ENCODE data around the gene LRRC1. TPM values are rescaled to one million over a fixed set of nuclear protein-coding genes. Genes with fewer than 3 reads are reported as not detected.

The LRRC1 gene
- total and polyA plus RNA-seq, 2 donors (not counting 3 experiments of a cell fraction or from before 2014, with no cell fraction given): 5.6 to 11.7 TPM

DNA sequence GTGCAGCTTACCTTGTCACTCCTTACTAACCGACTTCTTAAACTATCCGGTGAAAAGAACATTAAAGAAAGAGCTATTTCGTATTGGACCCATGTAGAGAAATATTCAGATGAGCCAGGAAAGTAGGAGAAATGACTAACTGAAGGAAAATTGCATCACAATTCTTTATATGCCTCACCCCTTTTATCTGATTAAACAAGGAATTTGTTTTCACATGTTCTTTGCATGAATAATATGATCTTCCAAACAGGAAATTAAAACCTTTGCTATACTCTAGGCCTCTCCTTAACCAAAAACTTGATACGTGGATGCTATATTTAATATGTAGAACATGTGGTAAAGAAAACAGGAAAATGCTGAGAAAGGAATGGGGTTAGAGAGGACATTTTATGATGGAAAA lies 41.9 kb upstream of the LRRC1 start:
- peak overlapping the region; percentile 75 for H3K27ac ChIP-seq (ENCODE audit: insufficient read depth, low read depth, low read length)
- DNase-seq (ENCODE audit: low read depth, low spot score) (peak; percentile 50), FAIRE-seq (peak; percentile 59)
- TF ChIP-seq JUN (IDR thresholded peaks at IDR 0.05; ENCODE audit: borderline replicate concordance, insufficient read depth, insufficient read length, low read depth) (peak; percentile 34), FOS (IDR thresholded peaks at IDR 0.05; ENCODE audit: borderline replicate concordance, insufficient read depth, low read length) (peak; percentile 53), POLR2A (IDR thresholded peaks at IDR 0.05; ENCODE audit: low read depth, low read length) (no peak), POLR2AphosphoS5 (IDR thresholded peaks at IDR 0.05; ENCODE audit: insufficient read depth, low read depth, low read length) (no peak), EZH2 (IDR thresholded peaks at IDR 0.05; ENCODE audit: borderline replicate concordance, low read depth, low read length, severe bottlenecking) (no peak), GATA2 (IDR thresholded peaks at IDR 0.05; ENCODE audit: insufficient read depth, insufficient read length, low read depth, low read length) (peak; percentile 58), MYC (IDR thresholded peaks at IDR 0.05; ENCODE audit: low read depth, low read length) (no peak)
- TF ChIP-seq, protein P1, sequence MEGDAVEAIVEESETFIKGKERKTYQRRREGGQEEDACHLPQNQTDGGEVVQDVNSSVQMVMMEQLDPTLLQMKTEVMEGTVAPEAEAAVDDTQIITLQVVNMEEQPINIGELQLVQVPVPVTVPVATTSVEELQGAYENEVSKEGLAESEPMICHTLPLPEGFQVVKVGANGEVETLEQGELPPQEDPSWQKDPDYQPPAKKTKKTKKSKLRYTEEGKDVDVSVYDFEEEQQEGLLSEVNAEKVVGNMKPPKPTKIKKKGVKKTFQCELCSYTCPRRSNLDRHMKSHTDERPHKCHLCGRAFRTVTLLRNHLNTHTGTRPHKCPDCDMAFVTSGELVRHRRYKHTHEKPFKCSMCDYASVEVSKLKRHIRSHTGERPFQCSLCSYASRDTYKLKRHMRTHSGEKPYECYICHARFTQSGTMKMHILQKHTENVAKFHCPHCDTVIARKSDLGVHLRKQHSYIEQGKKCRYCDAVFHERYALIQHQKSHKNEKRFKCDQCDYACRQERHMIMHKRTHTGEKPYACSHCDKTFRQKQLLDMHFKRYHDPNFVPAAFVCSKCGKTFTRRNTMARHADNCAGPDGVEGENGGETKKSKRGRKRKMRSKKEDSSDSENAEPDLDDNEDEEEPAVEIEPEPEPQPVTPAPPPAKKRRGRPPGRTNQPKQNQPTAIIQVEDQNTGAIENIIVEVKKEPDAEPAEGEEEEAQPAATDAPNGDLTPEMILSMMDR (IDR thresholded peaks at IDR 0.05; ENCODE audit: extremely low read depth in 1 of 2, insufficient read depth in 1 of 2, low read depth in 1 of 2, low read length in 2 of 2): no peak
- TF ChIP-seq, protein P2, sequence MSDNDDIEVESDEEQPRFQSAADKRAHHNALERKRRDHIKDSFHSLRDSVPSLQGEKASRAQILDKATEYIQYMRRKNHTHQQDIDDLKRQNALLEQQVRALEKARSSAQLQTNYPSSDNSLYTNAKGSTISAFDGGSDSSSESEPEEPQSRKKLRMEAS (IDR thresholded peaks at IDR 0.05; ENCODE audit: insufficient read depth, insufficient read length): no peak
- dilution Hi-C loops (cut with MboI; ENCODE audit: extremely low pct_ligation_motif_present, low sequenced_read_pairs): no loop called here
- H3K36me3 ChIP-seq (ENCODE audit: control insufficient read depth in 2 of 2, extremely low read depth in 1 of 2, insufficient read depth in 2 of 2, low read length in 2 of 2): no peaks in the 10 kb centered on the region
- BruUV-seq (replicated peaks): no TSS peak
- peaks cover 15% of the 10 kb centered on the region for H3K4me1 ChIP-seq (ENCODE audit: control insufficient read depth, extremely low read depth, insufficient read depth, low read length)
- ChIA-PET POLR2A (interaction anchor here (1.0 kb wide), 1 partner anchor 19 kb away, joined by 3 read pairs; no protein-coding TSS in a partner anchor), CTCF (interaction anchor here (1.0 to 2.5 kb wide), 7 partner anchors 9 to 203 kb away, joined by 3 to 23 read pairs (median 9); partner anchors contain the start of gene LRRC1)
- H3K4me3 ChIP-seq (replicated peaks in 1 of 3; ENCODE audit: insufficient read depth in 1 of 3, low read depth in 1 of 3, low read length in 3 of 3): no peak overlapping the region
- peak overlapping the region; percentile 94 for H2AFZ ChIP-seq (ENCODE audit: low read depth, low read length)
- H3K9me1 ChIP-seq (replicated peaks; ENCODE audit: control insufficient read depth, extremely low read depth, insufficient read depth, low read length): no peaks in the 10 kb centered on the region
- peak overlapping the region; percentile 21 for H3K9ac ChIP-seq (replicated peaks; ENCODE audit: extremely low read depth, insufficient read depth, low read length)
- intact Hi-C loops (cut with micrococcal nuclease): loop anchor here (2.0 kb wide), 1 partner anchor 18 kb away; no protein-coding TSS in a partner anchor
- no peaks in the 10 kb centered on the region for H3K9me3 ChIP-seq (replicated peaks; ENCODE audit: control insufficient read depth, insufficient read depth, low read length)
- H3K27me3 ChIP-seq (ENCODE audit: control insufficient read depth in 2 of 2, insufficient read depth in 2 of 2, low read length in 2 of 2): no peaks in the 10 kb centered on the region
- H4K20me1 ChIP-seq (replicated peaks; ENCODE audit: control insufficient read depth, extremely low read depth, insufficient read depth, low read length): no peaks in the 10 kb centered on the region
- H3K4me2 ChIP-seq (ENCODE audit: insufficient read depth, low read length): peak overlapping the region; percentile 77
- no peaks in the 10 kb centered on the region for H3K79me2 ChIP-seq (ENCODE audit: control insufficient read depth, insufficient read depth, low read length)
